SU-DHL-6 (cell line): ENCODE results near the gene LRIT2.

Experiments
- CTCF ChIP-seq: fragments of 200-600 bp; sonication (generic); IDR thresholded peaks from one replicate; pipeline ENCODE4 v1.5.1; 2017; ENCODE audit warnings: antibody characterized with exemption, mild to moderate bottlenecking, low read length, moderate library complexity; ENCODE audit not compliant: insufficient read depth, poor library complexity, severe bottlenecking
- EZH2phosphoT487 ChIP-seq: fragments of 200-600 bp; sonication (generic), shearing (Covaris generic); conservative IDR thresholded peaks from 2 replicates; pipeline ENCODE4 v1.6.1; 2018; ENCODE audit warnings: mild to moderate bottlenecking, antibody characterized with exemption, low read length, moderate library complexity, mixed read lengths

- TF ChIP-seq CTCF (no peak), EZH2phosphoT487 (no peak)
Measured at GRCh38 chr10:84263716-84264115, 38.4 kb upstream of the LRIT2 start.
